ENCODE results near the gene JAK3.

Gene JAK3

GRCh38 chr19:17865364-17866311, 17.9 kb upstream of the JAK3 start:
- peak; percentile 66 for DNase-seq (ENCODE audit: low spot score)

- DNase-seq (ENCODE audit: low spot score): no peak
Measured at GRCh38 chr19:17863520-17864182, 15.9 kb upstream of the JAK3 start.

- no peak for DNase-seq (ENCODE audit: low spot score)
Measured at GRCh38 chr19:17862711-17863519, 15.1 kb upstream of the JAK3 start.

GRCh38 chr19:17861542-17862402, 14.0 kb upstream of the JAK3 start:
- no peak for DNase-seq (ENCODE audit: low spot score)

GRCh38 chr19:17860993-17861360, 13.2 kb upstream of the JAK3 start:
- no peak for DNase-seq (ENCODE audit: low spot score)

- DNase-seq (ENCODE audit: low spot score): no peak
Measured at GRCh38 chr19:17860331-17860992, 12.7 kb upstream of the JAK3 start.

GRCh38 chr19:17859533-17860330, 11.9 kb upstream of the JAK3 start, which contains the start of gene RPL18A:
RPL18A (plus strand) TSS chr19:17859910; CDS start chr19:17859957, 47 bp downstream.
- peak; percentile 98 for DNase-seq (ENCODE audit: low spot score)

GRCh38 chr19:17855280-17856152, 7.7 kb upstream of the JAK3 start:
- DNase-seq (ENCODE audit: low spot score): peak; percentile 89

GRCh38 chr19:17854061-17854460, 6.3 kb upstream of the JAK3 start:
- no peak for DNase-seq (ENCODE audit: low spot score)

- DNase-seq (ENCODE audit: low spot score): no peak
Measured at GRCh38 chr19:17848595-17849292, 962 bp upstream of the JAK3 start.

- DNase-seq (ENCODE audit: low spot score): no peak
Measured at GRCh38 chr19:17846146-17846545, 1.6 kb downstream of the JAK3 start.

GRCh38 chr19:17843908-17844490, 3.8 kb downstream of the JAK3 start:
- no peak for DNase-seq (ENCODE audit: low spot score)

GRCh38 chr19:17843292-17843827, 4.4 kb downstream of the JAK3 start:
- no peak for DNase-seq (ENCODE audit: low spot score)

- DNase-seq (ENCODE audit: low spot score): no peak
Measured at GRCh38 chr19:17842663-17843291, 5.0 kb downstream of the JAK3 start.

- no peak for DNase-seq (ENCODE audit: low spot score)
Measured at GRCh38 chr19:17841810-17842662, 5.7 kb downstream of the JAK3 start.

- DNase-seq (ENCODE audit: low spot score): no peak
Measured at GRCh38 chr19:17841371-17841809, 6.4 kb downstream of the JAK3 start.
